HG02642 (cell line): ENCODE results near the gene PTGIS.
"Not testable (repeated sequence)": the region's sequence is repeated elsewhere in the genome, so short reads cannot be mapped to it uniquely, and the experiment has no call there.

ENCODE experiments used
- ATAC-seq: cut with Tn5 transposase; IDR thresholded peaks from one replicate; pipeline ENCODE4 v1.9.1; 2021; ENCODE audit warnings: mild to moderate bottlenecking; ENCODE audit not compliant: unreplicated experiment, poor library complexity

Gene PTGIS

DNA sequence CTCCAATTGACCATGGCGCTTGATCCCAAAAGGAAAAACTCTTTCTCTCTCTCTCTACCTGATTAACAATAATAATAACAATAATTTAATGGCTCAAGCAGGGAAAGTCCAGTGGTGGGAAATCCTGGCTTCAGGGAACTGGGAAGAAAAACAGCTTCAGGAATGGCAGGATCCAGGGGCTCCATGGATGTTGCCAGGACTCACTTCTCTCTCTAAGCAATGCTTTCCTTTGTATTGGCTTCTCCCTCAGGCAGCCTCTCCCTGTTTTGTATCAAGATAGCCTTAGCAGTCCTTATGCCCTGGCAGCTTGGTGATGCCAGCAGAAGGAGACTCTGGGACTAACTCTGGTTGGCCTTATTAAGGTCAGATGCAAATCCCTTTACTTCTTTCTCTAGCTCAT, 13.5 kb upstream of the PTGIS start:
- ATAC-seq = no peak

- ATAC-seq = no peak
These were observed 12.9 kb upstream of the PTGIS start for GRCh38 chr20:49580813-49581174.

DNA sequence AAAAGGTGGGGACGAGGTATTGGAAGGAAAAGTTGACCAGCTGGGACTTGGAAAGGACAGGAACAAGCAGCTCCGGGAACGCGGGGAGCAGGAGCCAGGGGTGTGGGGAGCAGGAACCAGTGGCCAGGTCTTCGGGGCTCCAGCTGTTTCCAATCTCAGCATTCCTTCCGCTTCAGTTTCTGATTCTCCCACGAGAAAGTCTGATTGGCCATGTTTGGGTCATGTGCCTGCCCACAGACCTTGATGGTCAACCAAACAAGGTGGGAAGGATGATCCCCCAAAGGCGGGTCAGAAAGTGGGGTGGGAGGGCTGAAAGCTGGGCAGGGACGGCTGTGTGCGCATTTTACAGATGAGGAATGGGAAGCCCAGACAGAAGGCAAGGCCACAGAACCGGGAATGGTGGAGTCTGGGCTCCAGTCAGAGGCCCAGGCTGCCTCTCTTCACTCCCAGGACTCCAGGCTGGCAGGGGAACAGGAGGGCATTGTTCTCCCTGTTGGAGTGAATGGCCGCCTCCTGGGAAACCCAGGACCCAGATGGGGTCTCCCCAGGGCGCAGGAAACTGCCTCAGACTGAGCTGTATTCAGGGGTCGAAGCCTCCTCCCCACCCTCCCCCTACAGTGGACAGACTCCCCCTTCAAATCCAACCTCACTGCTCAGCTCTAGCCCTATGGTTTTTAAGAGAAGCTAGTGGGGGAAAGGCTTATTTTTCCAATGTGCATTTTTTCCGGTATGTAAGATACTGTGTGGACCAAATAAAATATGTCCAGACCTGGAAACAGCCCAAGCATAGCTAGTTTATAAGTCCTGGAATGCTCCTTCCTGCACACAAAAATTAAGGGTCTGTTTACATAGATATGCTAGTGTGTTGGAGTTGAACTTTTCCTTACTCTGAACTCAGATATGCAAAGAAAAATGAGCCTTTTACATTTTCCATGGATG, 12.2 kb upstream of the PTGIS start:
- no peak for ATAC-seq

DNA sequence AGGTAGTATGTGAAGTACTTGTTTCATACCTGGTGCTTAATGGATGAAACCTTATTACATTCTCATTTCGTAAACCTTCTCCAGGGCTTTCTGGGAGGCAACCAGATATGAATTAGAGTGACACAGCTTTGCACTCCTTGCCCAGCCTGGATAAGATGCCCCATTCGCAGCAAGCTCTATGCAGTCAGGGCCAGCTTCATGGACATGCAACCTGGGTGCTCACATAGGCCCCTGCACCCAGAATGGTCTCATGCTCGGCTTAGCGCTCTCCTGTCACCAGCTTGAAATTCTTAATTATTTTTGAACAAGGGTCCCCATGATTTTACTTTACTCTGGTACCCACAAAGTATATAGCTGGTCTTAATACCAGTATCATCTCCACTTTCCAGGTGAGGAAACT, 11.3 kb upstream of the PTGIS start:
- ATAC-seq = no peak

DNA sequence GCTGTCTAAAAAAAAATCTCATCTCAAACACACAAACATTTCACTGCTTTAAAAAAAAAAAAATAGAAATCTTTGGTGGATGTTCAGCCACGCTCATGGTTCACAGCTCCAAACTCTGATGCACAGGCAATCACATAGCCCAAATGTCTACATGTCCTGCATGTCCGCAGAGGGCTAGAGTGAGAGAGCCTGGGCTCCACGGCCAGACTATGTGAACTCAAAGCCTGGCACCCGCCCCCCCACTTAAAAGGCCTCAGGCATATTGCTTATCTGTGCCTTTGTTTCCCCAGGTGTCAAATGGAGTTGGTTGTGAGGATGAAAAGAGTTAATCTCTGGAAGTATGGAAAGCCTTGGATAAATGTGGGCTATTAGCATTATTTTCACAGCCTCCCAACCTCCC, 10.5 kb upstream of the PTGIS start:
- ATAC-seq = no peak

DNA sequence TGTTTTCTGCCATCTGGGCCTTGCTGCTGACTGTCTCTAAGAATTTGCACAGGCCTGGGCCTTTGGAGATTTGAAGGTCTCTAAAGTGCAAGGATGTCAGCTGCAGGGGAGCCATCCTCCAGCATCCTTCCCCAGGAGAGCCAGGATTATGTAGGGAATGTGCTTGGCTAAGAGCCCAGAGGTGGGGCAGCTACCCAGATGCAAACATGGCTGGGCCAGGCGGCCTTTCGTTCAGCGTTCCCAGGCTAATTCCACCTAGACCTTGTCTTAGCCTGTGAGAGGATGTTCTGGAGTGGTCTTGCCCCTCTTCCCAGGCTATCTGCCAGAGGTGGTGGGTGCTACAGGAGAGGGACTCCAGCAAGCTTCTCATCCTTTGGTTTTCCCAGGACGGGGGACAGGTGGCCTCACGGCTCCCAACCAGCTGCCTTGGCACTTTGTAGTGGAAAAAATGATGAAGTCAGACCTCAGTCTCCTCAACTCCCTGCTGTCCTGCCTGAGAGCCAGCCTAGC, 7.7 kb upstream of the PTGIS start:
- no peak for ATAC-seq

DNA sequence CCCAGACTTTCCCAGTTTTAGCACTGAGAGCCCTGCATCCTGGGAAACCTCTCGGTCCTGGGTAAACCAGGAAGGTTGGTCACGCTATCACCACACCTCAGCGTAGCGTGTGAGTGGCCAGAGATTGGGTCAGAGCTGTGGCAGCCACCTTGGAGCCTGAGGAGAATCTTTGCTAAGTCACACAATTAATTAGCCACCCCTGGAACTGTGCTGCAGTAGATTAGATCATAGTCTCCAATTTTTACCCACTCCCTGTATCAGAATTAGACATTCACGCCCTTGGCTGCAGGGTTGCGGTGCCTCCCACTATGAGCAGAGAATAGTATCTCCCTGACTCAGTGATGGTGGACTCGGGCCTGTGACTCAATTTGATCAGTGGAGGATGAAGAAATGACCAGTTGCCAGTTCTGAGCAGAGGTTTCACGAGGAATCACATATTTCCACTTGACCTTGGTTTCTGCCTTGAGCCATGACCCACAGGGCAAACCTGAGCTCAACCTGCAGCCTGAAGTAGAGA, 6.0 kb upstream of the PTGIS start:
- ATAC-seq = no peak

- ATAC-seq = no peak
These were observed 4.9 kb upstream of the PTGIS start for GRCh38 chr20:49572857-49573256.

DNA sequence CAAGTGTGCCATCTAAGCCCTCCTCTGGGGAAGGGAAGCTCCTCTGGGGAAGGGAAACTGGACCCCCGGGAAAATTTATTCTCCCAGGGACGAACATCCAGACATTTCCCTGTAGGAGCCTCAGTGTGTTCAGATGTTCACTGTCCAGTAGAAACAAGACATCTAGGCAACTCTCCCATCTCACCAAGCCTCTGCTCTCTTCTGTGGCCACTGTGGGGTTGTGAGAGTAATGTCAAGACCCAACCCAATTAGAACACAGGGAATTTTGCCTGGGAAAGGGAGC, 3.6 kb upstream of the PTGIS start:
- ATAC-seq = no peak

DNA sequence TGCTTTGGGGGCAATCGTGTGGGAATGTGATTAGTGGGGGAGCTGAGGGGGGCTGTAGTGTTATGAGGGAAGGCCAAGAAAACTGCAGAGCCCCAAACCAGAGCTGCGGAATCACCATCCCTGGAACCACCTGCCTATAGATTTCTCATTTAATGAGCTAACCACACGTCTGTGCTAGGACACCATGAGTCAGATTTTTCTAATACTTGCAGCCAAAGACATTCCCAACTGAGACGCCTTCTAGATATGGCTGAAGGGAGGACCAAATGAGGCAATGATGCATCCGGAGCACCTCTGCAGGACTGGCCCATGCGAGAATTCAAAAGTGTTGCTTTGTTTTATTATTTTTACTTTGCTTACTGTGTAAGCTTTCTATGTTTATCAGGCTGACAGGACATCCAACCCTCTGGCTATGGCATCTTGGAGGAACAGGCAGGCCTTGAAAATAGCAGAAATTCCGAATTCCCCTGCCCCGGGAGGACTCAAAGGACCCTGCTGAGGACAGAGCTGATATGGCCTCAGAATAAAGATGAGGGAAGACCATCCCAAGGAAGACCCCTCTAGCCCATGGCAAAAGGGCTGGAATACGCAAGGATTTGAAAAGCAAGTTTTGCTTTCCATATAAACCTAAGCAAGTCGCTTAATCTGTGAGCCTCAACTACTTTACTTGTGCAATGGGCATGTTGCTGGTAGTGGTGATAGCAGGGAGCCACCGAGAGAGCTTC, 3.1 kb upstream of the PTGIS start:
- no peak for ATAC-seq

GRCh38 chr20:49570161-49570827, 2.4 kb upstream of the PTGIS start:
- ATAC-seq = no peak

- ATAC-seq = no peak
These were observed 1.6 kb upstream of the PTGIS start for GRCh38 chr20:49569411-49570115.

DNA sequence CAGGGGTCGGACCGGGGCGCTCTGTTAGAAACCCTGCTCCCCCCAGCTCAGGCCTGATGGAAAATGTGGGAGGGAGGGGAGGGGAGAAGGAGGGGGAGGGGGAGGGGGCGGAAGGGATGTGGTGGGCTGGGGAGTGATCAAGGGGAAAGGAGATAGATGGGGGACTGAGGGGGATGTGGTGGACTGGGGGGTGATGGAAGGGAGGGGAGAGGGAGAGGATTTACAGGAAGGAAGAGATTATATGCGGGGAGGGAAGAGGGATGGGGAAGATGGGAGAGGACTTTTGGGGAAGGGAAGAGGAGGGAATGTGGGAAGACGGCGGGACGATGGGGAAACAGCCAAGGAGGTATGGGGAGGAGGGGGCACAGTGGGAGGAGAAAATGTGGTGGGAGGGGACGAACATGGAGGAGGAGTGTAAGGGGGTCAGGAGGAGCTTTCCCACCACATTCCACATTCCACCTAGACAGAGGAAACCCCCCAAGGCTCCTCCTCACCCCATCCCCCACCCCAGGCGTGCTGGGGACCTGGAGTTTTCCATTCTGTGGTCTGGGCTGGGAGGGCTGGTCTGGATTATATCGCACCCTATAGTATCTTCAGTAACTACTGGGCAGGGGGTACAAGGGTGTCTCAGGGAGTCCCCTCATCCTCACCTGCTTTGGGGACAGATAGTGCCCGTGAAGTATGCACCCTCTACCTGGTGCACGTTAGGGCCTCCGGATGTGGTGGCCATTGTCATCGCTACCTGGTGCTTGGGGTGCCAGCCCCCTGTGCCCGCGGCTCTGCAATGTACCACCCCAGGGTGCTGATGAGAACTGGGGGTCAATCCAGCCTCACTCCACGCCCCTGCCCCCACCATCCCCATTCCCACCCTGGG, 578 bp upstream of the PTGIS start:
- no peak for ATAC-seq

DNA sequence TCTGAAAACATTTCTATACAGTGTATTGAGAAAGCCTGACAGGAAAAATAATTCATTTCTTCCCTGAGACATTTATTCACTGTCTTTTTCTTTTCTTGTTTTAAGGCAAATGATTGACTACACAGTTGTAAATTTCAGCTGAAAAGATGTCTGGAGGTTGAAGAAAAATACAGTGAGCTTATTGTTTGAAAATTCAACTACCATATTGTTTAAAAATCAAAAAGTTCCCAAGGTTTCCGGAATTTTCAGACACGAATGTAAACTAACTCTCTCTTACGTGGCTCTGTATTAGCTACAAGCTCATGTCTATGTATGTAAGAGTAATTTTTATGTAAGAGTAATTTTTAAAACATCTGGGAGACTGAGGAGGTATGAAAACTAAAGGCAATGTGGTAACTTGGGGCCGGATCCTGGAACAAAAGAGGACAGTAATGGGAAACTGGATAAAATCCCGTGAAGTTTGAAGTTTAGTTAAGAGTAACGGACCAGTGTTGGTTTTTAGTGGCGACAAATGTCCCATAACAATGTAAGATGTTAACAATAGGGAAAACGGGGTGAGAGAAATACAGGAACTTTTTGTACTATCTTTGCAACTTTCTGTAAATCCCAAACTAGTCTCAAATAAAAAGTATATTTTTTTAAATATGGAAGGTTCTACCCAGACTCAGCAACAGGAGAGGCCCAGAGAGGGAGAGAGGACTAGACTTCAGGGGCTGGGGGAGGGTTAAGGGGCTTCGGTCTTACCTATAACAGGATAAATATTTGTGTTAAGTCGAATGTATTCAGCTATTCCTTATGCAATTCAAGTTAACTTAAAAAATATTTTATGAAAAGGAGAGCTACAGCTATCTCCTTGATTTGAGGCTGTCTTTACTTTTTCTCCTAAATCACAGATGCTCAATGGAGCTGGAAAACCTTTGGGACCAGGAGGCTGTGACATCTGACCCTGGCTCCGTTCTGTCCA, 1.3 kb downstream of the PTGIS start:
- no peak for ATAC-seq

- not testable (repeated sequence) for ATAC-seq
These were observed 2.9 kb downstream of the PTGIS start for GRCh38 chr20:49564991-49565390.

DNA sequence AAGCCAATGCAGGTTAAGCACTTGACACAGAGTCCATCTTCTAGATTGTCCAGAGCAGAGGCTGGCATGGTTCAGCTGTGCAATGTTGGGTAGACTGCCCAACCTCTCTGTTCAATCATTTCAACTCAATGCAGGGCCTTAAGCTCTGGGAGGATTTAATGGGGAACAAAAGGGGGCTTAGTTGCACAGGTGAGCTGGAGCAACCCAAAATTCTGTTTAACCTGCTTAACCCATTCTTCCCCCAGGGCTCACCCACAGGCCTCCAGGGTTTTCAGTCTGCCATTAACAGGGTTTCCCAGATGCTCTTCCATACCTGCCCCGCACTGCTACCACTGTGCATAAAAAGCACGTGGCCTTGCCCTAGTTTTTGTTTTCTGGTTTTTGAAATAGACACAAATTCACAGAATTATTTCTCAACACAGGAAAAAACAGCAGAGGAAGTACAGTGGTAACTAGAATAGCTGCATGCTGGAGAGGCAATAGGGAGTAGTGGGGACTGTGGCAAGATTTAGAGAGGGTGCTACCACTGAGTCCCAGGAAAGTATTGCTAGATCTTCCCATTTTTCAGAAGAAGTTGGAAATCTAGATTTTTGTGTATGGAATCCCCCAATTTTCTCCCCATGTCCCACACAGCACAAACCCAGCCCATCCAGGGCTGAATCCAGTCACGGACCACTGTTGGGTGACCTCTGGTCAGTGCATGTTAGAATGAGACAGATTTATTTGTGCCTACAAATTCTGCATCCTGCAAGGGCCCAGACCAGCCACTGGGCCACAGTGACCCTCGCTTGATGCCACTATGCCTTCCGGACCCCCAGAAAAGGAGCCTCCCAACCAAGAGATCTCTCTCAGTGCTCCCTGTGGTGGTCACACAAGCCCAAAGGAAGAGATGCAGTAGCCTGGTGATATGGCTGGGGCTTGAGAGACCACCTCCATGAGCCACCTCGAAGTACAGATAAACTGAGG, 4.6 kb downstream of the PTGIS start:
- no peak for ATAC-seq

DNA sequence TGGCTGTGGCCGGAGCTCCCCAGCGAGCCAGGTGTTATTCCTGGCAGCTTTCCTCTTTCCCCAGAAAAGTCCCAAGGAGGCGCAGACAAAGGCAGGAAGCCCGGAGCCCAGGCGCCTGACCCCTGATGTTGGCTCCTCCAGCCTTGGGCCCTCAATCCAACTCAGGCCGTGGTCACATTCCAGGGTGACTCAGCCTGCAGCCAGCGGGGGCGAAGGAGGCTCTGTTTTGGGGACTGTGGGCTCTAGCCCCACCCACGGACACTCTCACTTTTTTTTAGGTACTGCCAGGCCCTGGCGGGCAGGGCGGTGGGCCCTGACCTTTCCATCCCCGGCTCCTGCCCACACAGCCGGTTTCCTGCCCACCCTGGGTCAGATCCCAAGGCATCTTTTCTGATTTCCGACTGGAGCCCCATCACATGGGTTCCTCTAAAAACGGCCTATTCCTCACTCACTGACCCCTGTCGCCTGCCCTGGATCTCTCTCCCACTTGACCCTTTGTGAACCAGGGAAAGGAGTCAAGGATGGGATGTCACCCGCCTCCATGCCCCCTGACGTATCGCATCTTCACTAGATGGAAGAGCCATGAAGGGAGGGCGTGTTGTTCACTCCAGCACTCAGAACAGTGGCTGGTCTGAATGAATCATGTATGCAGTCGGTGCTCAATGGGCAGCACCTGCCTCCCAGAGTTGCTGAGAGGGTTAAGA, 5.5 kb downstream of the PTGIS start:
- ATAC-seq = no peak
